Left lobe of liver (tissue), 2 donors: Measurements from ENCODE around the gene KRTAP10-1. TPM values are rescaled to one million over a fixed set of nuclear protein-coding genes. Genes with fewer than 3 reads are reported as not detected.

ENCODE experiments used
- ATAC-seq: fragments of 200-7000 bp; cut with Tn5 transposase; one replicate; pipeline ENCODE4 v1.9.1; 2020; ENCODE audit warnings: mild to moderate bottlenecking, moderate library complexity
- DNase-seq: peaks from one replicate; pipeline ENCODE4 v3.0.0-alpha.2; 2020; ENCODE audit warnings: low spot score
- total RNA-seq: library from RNA; stranded (reverse); gene quantifications from one replicate; pipeline ENCODE4 v1.2.1, GENCODE V29; 2021
- donor health status: DM: no; HTN: no; CAD: no; lungs with moderate emphysema.
- donor health status: DM: no; HTN: yes; CAD: no.

The KRTAP10-1 gene
- total RNA-seq, 1 donor from 2014 or later = not detected

DNA sequence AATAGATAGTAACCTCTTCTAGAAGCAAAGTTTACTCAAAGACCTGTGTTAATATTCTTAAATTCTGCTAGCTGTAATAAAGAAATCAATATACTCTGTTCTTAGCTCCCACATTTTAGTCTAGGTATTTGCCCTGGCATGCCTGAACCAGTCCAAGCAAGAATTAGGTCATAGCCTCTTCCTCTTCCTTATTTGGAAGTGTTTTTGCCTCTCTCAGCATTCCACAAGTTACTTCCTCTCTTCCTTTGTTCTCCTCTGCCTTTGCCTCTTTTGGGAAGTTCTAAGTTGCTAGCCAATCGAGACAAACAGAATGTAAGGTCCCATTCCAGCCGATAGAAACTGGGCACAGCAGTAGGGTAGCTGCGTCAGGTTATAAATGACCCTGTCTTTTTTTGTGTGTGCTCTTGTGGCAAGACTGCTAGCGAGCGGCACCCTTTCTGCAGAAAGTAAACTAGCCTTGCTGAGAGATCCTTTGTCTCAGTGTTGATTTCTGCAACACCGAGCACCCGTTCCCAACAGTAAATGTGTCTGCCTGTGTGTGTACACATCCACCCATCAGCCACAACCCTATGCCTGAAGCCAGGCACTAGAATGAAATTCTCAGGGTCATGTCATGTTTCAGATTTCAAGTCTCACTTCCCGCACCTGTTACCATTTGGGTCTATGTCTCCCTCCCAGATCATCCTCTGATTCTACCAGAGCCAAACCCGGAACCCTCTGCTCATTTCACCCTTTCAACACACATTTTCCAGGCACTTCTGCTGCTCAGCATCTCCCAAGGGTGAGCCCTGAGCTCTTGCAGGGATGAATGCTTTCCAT, 47.2 kb downstream of the KRTAP10-1 start:
- ATAC-seq = no peak
- DNase-seq = no peak

DNA sequence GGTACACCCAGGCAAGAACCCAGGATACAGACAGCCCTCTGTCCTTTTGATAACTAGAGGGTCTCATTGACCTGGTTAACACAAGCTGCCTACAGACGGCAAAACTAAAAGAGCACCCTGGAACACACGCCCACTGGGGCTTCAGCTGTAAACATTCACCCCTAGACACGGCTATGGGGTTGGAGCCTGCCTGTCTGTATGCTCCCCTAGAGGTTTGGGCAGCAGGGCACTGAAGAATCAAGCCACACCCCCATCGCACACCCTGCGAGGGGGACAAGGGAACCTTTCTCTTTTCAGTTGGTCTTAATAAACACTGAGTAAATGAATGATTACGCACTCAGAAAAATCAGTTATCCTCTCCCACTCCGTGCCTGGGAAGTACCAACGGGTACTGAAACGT, 49.2 kb downstream of the KRTAP10-1 start:
- ATAC-seq = no peak
- DNase-seq = no peak

DNA sequence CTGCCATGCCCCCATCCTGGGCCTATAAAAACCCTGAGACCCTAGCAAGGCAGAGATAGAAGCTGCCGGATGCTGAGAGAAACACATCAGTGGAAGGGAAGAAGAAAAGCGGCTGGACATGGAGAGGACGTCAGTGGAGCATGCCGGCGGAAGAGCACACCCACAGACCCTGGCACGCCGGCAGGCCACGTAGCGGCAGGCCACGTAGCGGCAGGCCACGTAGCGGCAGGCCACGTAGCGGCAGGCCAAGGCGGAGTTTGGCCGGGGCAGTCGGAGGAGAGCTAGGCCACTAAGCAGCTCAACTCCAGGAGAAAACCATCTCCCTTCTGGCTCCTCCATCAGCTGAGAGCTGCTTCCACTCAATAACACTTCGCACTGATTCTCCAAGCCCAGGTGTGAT, 49.6 kb downstream of the KRTAP10-1 start:
- DNase-seq (no peak), ATAC-seq (no peak)

DNA sequence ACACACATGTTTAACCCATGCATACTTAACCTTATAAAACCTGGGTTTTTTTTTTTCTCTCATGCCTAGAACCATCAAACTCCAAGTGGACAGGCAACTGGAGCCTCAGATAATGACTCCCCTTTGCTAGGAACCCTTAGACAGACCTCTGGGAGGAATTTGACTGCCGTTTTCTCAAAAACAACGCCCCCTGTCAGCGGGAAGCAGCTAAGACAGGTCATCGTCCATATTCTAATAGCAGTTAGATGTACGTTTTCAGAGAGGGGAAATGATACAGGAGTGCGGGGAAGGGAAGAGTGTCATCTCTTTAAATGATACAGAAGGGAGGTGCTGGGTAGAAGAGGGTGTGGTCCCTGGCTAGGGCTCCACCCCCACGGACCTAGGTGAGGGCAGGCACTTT, 50.0 kb downstream of the KRTAP10-1 start:
- DNase-seq = no peak
- ATAC-seq = no peak

Other genes starting within 250 kb of the KRTAP10-1 start
- gene PFKL, start 240.1 kb downstream of the KRTAP10-1 start, total RNA-seq = 97.6 TPM
- gene CFAP410, start 200.8 kb downstream of the KRTAP10-1 start, total RNA-seq = 13.9 TPM
- gene TRPM2, start 186.6 kb downstream of the KRTAP10-1 start, total RNA-seq = 1.4 TPM
- gene LRRC3, start 84.7 kb downstream of the KRTAP10-1 start, total RNA-seq = 22.0 TPM
- not detected for gene KRTAP10-2, start 11.3 kb upstream of the KRTAP10-1 start, total RNA-seq
- gene KRTAP10-3, start 18.6 kb upstream of the KRTAP10-1 start, total RNA-seq = not detected
- not detected for gene KRTAP10-4, start 33.5 kb upstream of the KRTAP10-1 start, total RNA-seq
- gene KRTAP10-5, start 40.4 kb upstream of the KRTAP10-1 start, total RNA-seq = not detected
- gene KRTAP10-6, start 52.3 kb upstream of the KRTAP10-1 start, total RNA-seq = not detected
- gene KRTAP10-7, start 60.4 kb upstream of the KRTAP10-1 start, total RNA-seq = not detected
- gene KRTAP10-8, start 71.9 kb upstream of the KRTAP10-1 start, total RNA-seq = not detected
- not detected for gene KRTAP10-9, start 86.9 kb upstream of the KRTAP10-1 start, total RNA-seq
- not detected for gene KRTAP10-10, start 97.2 kb upstream of the KRTAP10-1 start, total RNA-seq
- gene KRTAP10-11, start 106.2 kb upstream of the KRTAP10-1 start, total RNA-seq = not detected
- gene KRTAP12-4, start 114.5 kb upstream of the KRTAP10-1 start, total RNA-seq = not detected
- not detected for gene KRTAP12-3, start 117.7 kb upstream of the KRTAP10-1 start, total RNA-seq
- gene KRTAP12-2, start 126.7 kb upstream of the KRTAP10-1 start, total RNA-seq = not detected
- not detected for gene KRTAP12-1, start 142.0 kb upstream of the KRTAP10-1 start, total RNA-seq
- gene KRTAP10-12, start 157.0 kb upstream of the KRTAP10-1 start, total RNA-seq = not detected
- gene TSPEAR, start 171.4 kb upstream of the KRTAP10-1 start, total RNA-seq = not detected